A549 (cell line): ENCODE data around the gene CCNYL1. TPM values are rescaled to one million over a fixed set of nuclear protein-coding genes. Genes with fewer than 3 reads are reported as not detected.
"Not testable (repeated sequence)": the region's sequence is repeated elsewhere in the genome, so short reads cannot be mapped to it uniquely, and the experiment has no call there.

Experiments used
- ATAC-seq, 2 experiments: fragments of 200-7000 bp in 1 of 2; fragments of >200 bp in 1 of 2; cut with Nextera tagmentation in 1 of 2; cut with Tn5 transposase in 1 of 2; 3 replicates each; pipeline versions ENCODE4 v1.8.0 to v1.9.1; 2018 to 2020; ENCODE audit warnings: mild to moderate bottlenecking in 1 of 2, moderate library complexity in 1 of 2
- CTCF ChIA-PET: fragments of 300-600 bp; sonication (Branson Sonifier 250); formaldehyde crosslinking; extraction: SDS; loops from one replicate; lab custom pipeline; 2021; ENCODE audit warnings: antibody characterized with exemption, inconsistent platforms; lab: Yijun Ruan, JAX
- POLR2A ChIA-PET: fragments of 350-600 bp; formaldehyde crosslinking; extraction: SDS; loops from one replicate; lab custom pipeline; 2021; ENCODE audit warnings: antibody characterized with exemption, inconsistent platforms; lab: Yijun Ruan, JAX
- DNase-seq, 2 experiments: peaks; one replicate each; pipeline versions ENCODE4 v3.0.0 to v3.0.0-alpha.2; 2011 to 2016; ENCODE audit warnings: low read depth in 1 of 2, low spot score in 1 of 2
- FAIRE-seq: peaks from 2 replicates; lab custom pipeline; 2011; peaks lifted over from hg19 to GRCh38; lab: Jason Lieb, UNC
- H3K27ac ChIP-seq, 2 experiments: fragments of >200 bp; sonication (Bioruptor Twin); formaldehyde crosslinking; 3 replicates each; pipeline ENCODE4 v1.5.1; 2016 to 2017
- H3K4me1 ChIP-seq: fragments of >200 bp; sonication (Bioruptor Twin); formaldehyde crosslinking; 3 replicates; pipeline ENCODE4 v1.6.1; 2016
- H3K4me2 ChIP-seq: fragments of >200 bp; sonication (Bioruptor Twin); formaldehyde crosslinking; 3 replicates; pipeline ENCODE4 v1.6.1; 2016
- H3K4me3 ChIP-seq: fragments of >200 bp; sonication (Bioruptor Twin); formaldehyde crosslinking; 3 replicates; pipeline ENCODE4 v1.5.1; 2016
- H3K9me3 ChIP-seq: fragments of >200 bp; sonication (Bioruptor Twin); formaldehyde crosslinking; 3 replicates; pipeline ENCODE4 v1.6.1; 2016
- ATOH8 ChIP-seq: fragments of 250-450 bp; sonication (Bioruptor Pico); IDR thresholded peaks from 2 replicates; pipeline ENCODE4 v1.5.0; 2020; ENCODE audit warnings: low read depth, mild to moderate bottlenecking, moderate library complexity
- BHLHE40 ChIP-seq: IDR thresholded peaks from 2 replicates; pipeline ENCODE4 v1.6.1; 2012; ENCODE audit warnings: low read depth, low read length, inconsistent platforms
- CTCF ChIP-seq: fragments of >200 bp; sonication (Bioruptor Twin); formaldehyde crosslinking; IDR thresholded peaks from 3 replicates; pipeline ENCODE4 v1.5.1; 2016
- FOSB ChIP-seq: fragments of 250-450 bp; sonication (Bioruptor Pico); IDR thresholded peaks from 2 replicates; pipeline ENCODE4 v1.5.0; 2020; ENCODE audit warnings: mild to moderate bottlenecking, moderate library complexity
- GATA3 ChIP-seq: IDR thresholded peaks from 2 replicates; pipeline ENCODE4 v1.6.1; 2012; ENCODE audit warnings: borderline replicate concordance
- HES2 ChIP-seq: fragments of >200 bp; sonication (Bioruptor Twin); formaldehyde crosslinking; IDR thresholded peaks from 2 replicates; pipeline ENCODE4 v1.6.1; 2016
- HOXA7 ChIP-seq: fragments of 250-450 bp; sonication (Bioruptor Pico); IDR thresholded peaks from 2 replicates; pipeline ENCODE4 v1.5.0; 2020; ENCODE audit warnings: mild to moderate bottlenecking, moderate library complexity
- HOXB13 ChIP-seq: fragments of 250-450 bp; sonication (Bioruptor Pico); IDR thresholded peaks from 2 replicates; pipeline ENCODE4 v1.5.0; 2020; ENCODE audit warnings: low read depth, mild to moderate bottlenecking, moderate library complexity
- MAFK ChIP-seq: fragments of 450-650 bp; IDR thresholded peaks from 2 replicates; pipeline ENCODE4 v1.6.1; 2014; ENCODE audit not compliant: partially characterized antibody
- MAX ChIP-seq: IDR thresholded peaks from 2 replicates; pipeline ENCODE4 v1.6.1; 2012
- MYC ChIP-seq: IDR thresholded peaks from 2 replicates; pipeline ENCODE4 v1.6.1; 2012; ENCODE audit warnings: mild to moderate bottlenecking, inconsistent platforms, low read length, improper control_type of control experiment, borderline replicate concordance
- NR3C1 ChIP-seq: fragments of >200 bp; sonication (Bioruptor Twin); formaldehyde crosslinking; IDR thresholded peaks from 3 replicates; pipeline ENCODE4 v1.6.1; 2017
- PHF8 ChIP-seq: fragments of 200-600 bp; sonication (generic); IDR thresholded peaks from 2 replicates; pipeline ENCODE4 v1.6.1; 2016; ENCODE audit warnings: low read depth, mild to moderate bottlenecking, antibody characterized with exemption, moderate library complexity, borderline replicate concordance
- RAD21 ChIP-seq, 2 experiments: fragments of >200 bp in 1 of 2; sonication (Bioruptor Twin) in 1 of 2; formaldehyde crosslinking in 1 of 2; IDR thresholded peaks in 1 of 2; conservative IDR thresholded peaks in 1 of 2; 2 replicates in 1 of 2; 3 replicates in 1 of 2; pipeline ENCODE4 v1.6.1; 2012 to 2018; ENCODE audit warnings: inconsistent platforms in 1 of 2
- SMC3 ChIP-seq: fragments of >200 bp; sonication (Bioruptor Twin); formaldehyde crosslinking; IDR thresholded peaks from 3 replicates; pipeline ENCODE4 v1.6.1; 2018; ENCODE audit warnings: inconsistent platforms
- USF2 ChIP-seq: fragments of 450-650 bp; IDR thresholded peaks from 2 replicates; pipeline ENCODE4 v1.6.1; 2014; ENCODE audit warnings: antibody characterized with exemption
- ZNF302 ChIP-seq: fragments of 250-450 bp; sonication (Bioruptor Pico); IDR thresholded peaks from 2 replicates; pipeline ENCODE4 v1.9.0; 2021; ENCODE audit warnings: inconsistent platforms, mild to moderate bottlenecking, moderate library complexity
- WGBS: methylation state at CpG from one replicate; pipeline ENCODE4 v1.1.6; 2017; ENCODE audit errors: missing lambda C conversion rate; 5-methylcytosine and 5-hydroxymethylcytosine counted together
- polyA plus RNA-seq, 4 experiments: library from polyadenylated mRNA; depleted of rRNA in 3 of 4; stranded (reverse); fragments of >200 nt; fragmentation: RNase III in 1 of 4; extraction: RNeasy Plus Mini Kit Qiagen cat#74134 plus additional on column Dnase treatment in 1 of 4; gene quantifications; 2 replicates in 3 of 4; 3 replicates in 1 of 4; pipeline ENCODE4 v1.2.3, GENCODE V29; 2011 to 2017

CCNYL1 gene
- polyA plus RNA-seq, 2 of the 4 experiments (the other 2 are of a cell fraction) = 16.9 to 31.6 TPM

- Histone ChIP-seq H3K4me3 (no peak overlapping the region), H3K4me2 (no peak overlapping the region), H3K4me1 (peaks cover 21% of the 10 kb centered on the region), H3K27ac (no peak overlapping the region; a peak in 1 of 6 replicates), H3K9me3 (no peaks in the 10 kb centered on the region)
- ChIA-PET CTCF (interaction anchor here (1.1 kb wide), 1 partner anchor 63 kb away, joined by 3 read pairs; the partner anchor contains the start of gene METTL21A), POLR2A (no interaction called here)
- FAIRE-seq (no peak), DNase-seq (no peak), ATAC-seq (no peak)
- TF ChIP-seq FOSB = no peak
- no peak for TF ChIP-seq HES2
- TF ChIP-seq BHLHE40 = no peak
- TF ChIP-seq NR3C1 = no peak
- no peak for TF ChIP-seq PHF8
- no peak for TF ChIP-seq HOXA7 (CRISPR knock-in tag)
- no peak for TF ChIP-seq USF2
- TF ChIP-seq MAX = no peak
- TF ChIP-seq MYC = no peak
- no peak for TF ChIP-seq GATA3
Observed at GRCh38 chr2:207688597-207688996, 22.8 kb upstream of the CCNYL1 start.

GRCh38 chr2:207690845-207691461 lies 20.5 kb upstream of the CCNYL1 start:
- POLR2A ChIA-PET, DNase-seq, FAIRE-seq, H3K9me3 ChIP-seq, H3K4me3 ChIP-seq, H3K4me2 ChIP-seq, ATAC-seq: not testable (repeated sequence)
- CTCF ChIA-PET = interaction anchor here (0.5 to 5.8 kb wide), 7 partner anchors 10 to 124 kb away, joined by 3 to 49 read pairs (median 6); partner anchors contain the start of gene METTL21A
- peaks cover 26% of the 10 kb centered on the region for H3K4me1 ChIP-seq
- WGBS = 90% methylated on average over 16 of the region's 16 CpGs
- 0 out of 6 replicates have a peak overlapping the region, but pooled peaks of 1 of the 2 experiments have one; percentile 31 for H3K27ac ChIP-seq

GRCh38 chr2:207692206-207693065 lies 19.0 kb upstream of the CCNYL1 start:
- ChIA-PET POLR2A (interaction anchor here (1.0 to 1.5 kb wide), 3 partner anchors 8 to 163 kb away, joined by 3 to 7 read pairs (median 4); partner anchors contain the start of genes CCNYL1 and CREB1), CTCF (interaction anchor here (0.8 to 5.8 kb wide), 15 partner anchors 8 to 68 kb away, joined by 3 to 49 read pairs (median 7); partner anchors contain the start of gene METTL21A)
- peak overlapping the region in 1 of 2 experiments; percentile 12; a peak in 1 of 6 replicates for H3K27ac ChIP-seq
- WGBS = 58% methylated on average over 7 of the region's 7 CpGs
- H3K4me2 ChIP-seq = no peak overlapping the region
- no peaks in the 10 kb centered on the region for H3K9me3 ChIP-seq
- ATAC-seq (peak; percentile 71 to 89; a peak in 5 of 6 replicates), FAIRE-seq (no peak), DNase-seq (peak; percentile 50 to 74)
- H3K4me1 ChIP-seq = peaks cover 20% of the 10 kb centered on the region
- peak; percentile 58 for TF ChIP-seq CTCF
- TF ChIP-seq RAD21 (conservative IDR thresholded peaks at IDR 0.05 in 1 of 2, IDR thresholded peaks at IDR 0.05 in 1 of 2) = peak; percentile 32 to 63; a peak in 4 of 5 replicates
- no peak for TF ChIP-seq MAFK
- TF ChIP-seq SMC3 = peak; percentile 36; the same call in 1 of the 3 replicates
- TF ChIP-seq ATOH8 (CRISPR knock-in tag) = no peak
- no peak for TF ChIP-seq HOXB13 (CRISPR knock-in tag)
- TF ChIP-seq ZNF302 (CRISPR knock-in tag) = no peak
- no peak overlapping the region for H3K4me3 ChIP-seq
